CD4-positive, CD25-positive, alpha-beta regulatory T cell (primary cell): ENCODE results near the gene AEBP2. TPM values are rescaled to one million over a fixed set of nuclear protein-coding genes. Genes with fewer than 3 reads are reported as not detected.
A peak's percentile ranks its signal among the peaks of the same experiment; 100 is the strongest.
"Not testable (repeated sequence)": the region's sequence is repeated elsewhere in the genome, so short reads cannot be mapped to it uniquely, and the experiment has no call there.

ENCODE experiments used
- ATAC-seq, 2 donors: fragments of 150-1000 bp; cut with Tn5 transposase; one replicate each; pipeline ENCODE4 v1.10.0; 2021; ENCODE audit warnings: low read depth in 2 of 2, moderate number of reproducible peaks in 2 of 2, moderate library complexity in 1 of 2
- DNase-seq, 3 donors: peaks; one replicate each; pipeline versions ENCODE4 v3.0.0 to v3.0.0-alpha.2; 2012 to 2022; ENCODE audit warnings: mixed read lengths in 1 of 3
- H3K27ac ChIP-seq: one replicate; pipeline ENCODE4 v1.7.0; 2013; ENCODE audit warnings: mild to moderate bottlenecking, low read length; ENCODE audit not compliant: insufficient read depth, poor library complexity, severe bottlenecking
- H3K27me3 ChIP-seq: one replicate; pipeline ENCODE4 v1.7.0; 2013; ENCODE audit warnings: low read length; ENCODE audit not compliant: control insufficient read depth, insufficient read depth
- H3K36me3 ChIP-seq: one replicate; pipeline ENCODE4 v1.7.0; 2013; ENCODE audit warnings: mild to moderate bottlenecking, low read length, moderate library complexity; ENCODE audit not compliant: control insufficient read depth, insufficient read depth
- H3K4me1 ChIP-seq: 2 replicates; pipeline ENCODE4 v1.7.0; 2013; ENCODE audit warnings: mild to moderate bottlenecking, low read length; ENCODE audit not compliant: insufficient read depth, control insufficient read depth, poor library complexity, severe bottlenecking
- H3K4me3 ChIP-seq: one replicate; pipeline ENCODE4 v1.7.0; 2013; ENCODE audit warnings: low read depth, mild to moderate bottlenecking, low read length, moderate library complexity
- H3K9me3 ChIP-seq, 2 experiments: 1 replicate in 1 of 2; 2 replicates in 1 of 2; pipeline ENCODE4 v1.7.0; 2013; ENCODE audit warnings: low read length in 2 of 2, mild to moderate bottlenecking in 1 of 2, moderate library complexity in 1 of 2; ENCODE audit not compliant: control insufficient read depth in 2 of 2
- H3K27ac Mint-ChIP-seq, 3 donors: one replicate each; pipeline ENCODE4 v1.8.0; 2020 to 2022; ENCODE audit warnings: mild to moderate bottlenecking in 3 of 3, mixed read lengths in 3 of 3, moderate library complexity in 2 of 3
- H3K27me3 Mint-ChIP-seq: one replicate; pipeline ENCODE4 v1.8.0; 2022; ENCODE audit warnings: mild to moderate bottlenecking, mixed read lengths
- H3K36me3 Mint-ChIP-seq: one replicate; pipeline ENCODE4 v1.8.0; 2020; ENCODE audit warnings: mixed read lengths
- H3K4me1 Mint-ChIP-seq, 4 donors: one replicate each; pipeline ENCODE4 v1.8.0; 2020 to 2022; ENCODE audit warnings: mixed read lengths in 4 of 4, mild to moderate bottlenecking in 1 of 4
- H3K4me3 Mint-ChIP-seq, 4 donors: one replicate each; pipeline ENCODE4 v1.8.0; 2020 to 2022; ENCODE audit warnings: mild to moderate bottlenecking in 4 of 4, mixed read lengths in 4 of 4, moderate library complexity in 3 of 4
- H3K9me3 Mint-ChIP-seq, 7 donors: one replicate each; pipeline ENCODE4 v1.8.0; 2020 to 2022; ENCODE audit warnings: mixed read lengths in 7 of 7, mild to moderate bottlenecking in 3 of 7, moderate library complexity in 2 of 7
- polyA plus RNA-seq, 4 donors: library from polyadenylated mRNA; unstranded; fragments of 300-500 nt; fragmentation: Illumina TruSeq; gene quantifications; one replicate each; pipeline ENCODE4 v1.2.3, GENCODE V29; 2021
- total RNA-seq: library from RNA; stranded (reverse); gene quantifications from one replicate; pipeline ENCODE4 v1.2.3, GENCODE V29; 2022

The AEBP2 gene
- total and polyA plus RNA-seq, 5 donors from 2014 or later: 9.1 to 64.7 (median 11.6) TPM

DNA sequence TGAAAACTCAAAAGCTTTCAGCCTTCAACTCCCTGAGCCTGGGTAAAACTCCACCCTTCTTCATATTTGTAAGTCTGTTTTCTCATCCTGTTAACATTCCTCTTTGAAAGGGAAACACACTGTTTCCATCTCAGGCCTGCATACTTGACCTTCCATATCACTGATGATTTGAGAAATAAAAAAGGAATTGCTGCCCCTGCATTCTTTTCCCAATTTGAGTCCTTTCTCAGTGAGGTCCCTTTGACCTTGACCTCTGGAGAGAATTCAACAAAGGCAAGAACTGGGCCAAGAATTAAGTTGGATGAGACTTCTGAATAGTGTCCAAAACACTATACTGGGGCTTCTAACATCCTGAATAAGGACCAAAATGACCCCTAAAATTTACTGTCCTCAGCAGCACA is 108.0 kb downstream of the AEBP2 start:
- H3K4me3 Mint-ChIP-seq: no peak overlapping the region
- H3K27ac Mint-ChIP-seq: no peak overlapping the region
- H3K36me3 Mint-ChIP-seq: peaks cover 8% of the 10 kb centered on the region
- H3K9me3 Mint-ChIP-seq: no peaks in the 10 kb centered on the region
- no peaks in the 10 kb centered on the region for H3K27me3 Mint-ChIP-seq
- H3K36me3 ChIP-seq: no peaks in the 10 kb centered on the region
- H3K4me3 ChIP-seq: no peak overlapping the region
- DNase-seq (no peak), ATAC-seq (no peak)
- H3K4me1 Mint-ChIP-seq: peaks cover 0 to 10% (median 3%) of the 10 kb centered on the region in 4 donors
- H3K27me3 ChIP-seq: no peaks in the 10 kb centered on the region
- H3K4me1 ChIP-seq: peaks cover 3% of the 10 kb centered on the region
- H3K9me3 ChIP-seq: no peaks in the 10 kb centered on the region
- H3K27ac ChIP-seq: no peak overlapping the region

DNA sequence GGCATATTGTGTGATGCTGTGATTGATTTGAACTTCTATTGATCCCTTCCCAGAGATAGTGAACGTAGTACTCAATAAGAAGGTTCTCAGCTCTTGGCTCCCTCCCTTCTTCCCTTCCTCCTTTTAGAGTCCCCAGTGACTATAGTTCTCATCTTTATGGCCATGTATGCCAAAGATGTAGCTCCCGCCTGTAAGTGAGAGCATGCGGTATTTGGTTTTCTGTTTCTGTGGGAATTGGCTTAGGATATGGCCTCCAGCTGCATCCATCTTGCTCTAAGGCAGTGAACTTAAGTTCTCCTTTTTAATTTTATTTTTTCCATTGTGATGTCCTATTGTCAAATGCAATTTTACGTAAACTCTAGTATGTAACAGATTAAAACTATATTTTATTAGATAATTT is 109.5 kb downstream of the AEBP2 start:
- H3K36me3 Mint-ChIP-seq: peaks cover 14% of the 10 kb centered on the region
- no peak overlapping the region for H3K4me3 Mint-ChIP-seq
- H3K27me3 Mint-ChIP-seq: no peaks in the 10 kb centered on the region
- H3K27ac ChIP-seq: no peak overlapping the region
- H3K27me3 ChIP-seq: no peaks in the 10 kb centered on the region
- DNase-seq: no peak
- no peak for ATAC-seq
- H3K4me3 ChIP-seq: no peak overlapping the region
- peaks cover 0 to 16% (median 10%) of the 10 kb centered on the region in 4 donors for H3K4me1 Mint-ChIP-seq
- no peaks in the 10 kb centered on the region for H3K9me3 Mint-ChIP-seq
- H3K27ac Mint-ChIP-seq: no peak overlapping the region
- H3K4me1 ChIP-seq: peaks cover 3% of the 10 kb centered on the region
- no peaks in the 10 kb centered on the region for H3K36me3 ChIP-seq
- no peaks in the 10 kb centered on the region for H3K9me3 ChIP-seq

DNA sequence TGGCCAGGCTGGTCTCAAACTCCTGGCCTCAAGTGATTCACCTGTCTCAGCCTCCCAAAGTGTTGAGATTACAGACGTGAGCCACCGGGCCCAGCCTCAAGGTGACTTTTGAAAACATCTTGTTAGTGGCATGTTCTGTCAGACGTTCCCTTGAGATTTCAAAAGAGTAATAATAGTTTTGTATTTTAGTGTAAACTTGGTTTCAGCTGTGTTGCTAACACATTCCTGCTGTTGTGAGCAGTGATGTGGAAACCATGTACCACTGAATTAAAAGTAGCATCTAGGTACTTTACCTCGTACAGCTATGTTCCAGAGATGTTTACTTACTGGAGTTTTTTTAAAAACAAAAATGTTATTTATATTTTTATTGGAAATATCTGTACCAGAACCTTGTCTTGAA is 111.3 kb downstream of the AEBP2 start:
- H3K4me1 ChIP-seq: peaks cover 3% of the 10 kb centered on the region
- ATAC-seq (no peak), DNase-seq (no peak)
- H3K4me3 ChIP-seq: no peak overlapping the region
- Mint-ChIP-seq H3K27me3 (no peaks in the 10 kb centered on the region), H3K27ac (no peak overlapping the region), H3K4me1 (peaks cover 0 to 21% (median 10%) of the 10 kb centered on the region in 4 donors), H3K36me3 (peaks cover 16% of the 10 kb centered on the region), H3K9me3 (peaks cover 0 to 1% (median 0%) of the 10 kb centered on the region in 7 donors), H3K4me3 (no peak overlapping the region)
- H3K27me3 ChIP-seq: no peaks in the 10 kb centered on the region
- H3K27ac ChIP-seq: no peak overlapping the region
- H3K36me3 ChIP-seq: no peaks in the 10 kb centered on the region
- no peaks in the 10 kb centered on the region for H3K9me3 ChIP-seq

DNA sequence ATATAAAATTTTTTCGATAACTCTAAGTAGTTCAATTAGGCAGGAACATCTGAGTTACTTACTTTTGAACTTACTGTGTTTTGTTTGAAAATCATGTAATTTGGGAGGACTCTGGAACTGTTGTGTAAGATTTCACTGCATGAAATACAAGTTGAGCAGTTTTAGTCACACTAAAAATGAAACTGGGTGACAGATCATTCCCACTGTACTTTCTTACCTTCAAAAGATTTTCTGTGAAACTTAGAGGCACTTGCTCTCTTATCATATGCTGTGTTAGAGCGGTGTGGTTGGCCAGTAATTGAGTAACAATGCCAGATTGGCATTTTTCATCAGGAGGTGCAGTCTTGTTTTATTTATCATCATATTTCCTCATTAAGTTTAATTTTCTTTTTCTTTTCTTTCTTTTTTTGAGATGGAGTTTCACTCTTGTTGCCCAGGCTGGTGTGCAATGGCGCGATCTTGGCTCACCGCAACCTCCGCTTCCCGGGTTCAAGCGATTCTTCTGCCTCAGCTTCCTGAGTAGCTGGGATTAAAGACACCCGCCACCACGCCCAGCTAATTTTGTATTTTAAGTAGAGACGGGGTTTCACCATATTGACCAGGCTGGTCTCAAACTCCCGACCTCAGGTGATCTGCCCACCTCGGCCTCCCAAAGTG is 113.3 kb downstream of the AEBP2 start:
- not testable (repeated sequence) for H3K27ac ChIP-seq, H3K27me3 ChIP-seq, H3K27me3 Mint-ChIP-seq, ATAC-seq, H3K9me3 Mint-ChIP-seq, H3K4me1 ChIP-seq, H3K9me3 ChIP-seq, H3K36me3 ChIP-seq
- Mint-ChIP-seq H3K4me1 (peaks cover 0 to 21% (median 10%) of the 10 kb centered on the region in 4 donors), H3K36me3 (peaks cover 25% of the 10 kb centered on the region), H3K4me3 (peak overlapping the region; percentile 17 to 82 (median 72)), H3K27ac (peak overlapping the region in 2 of 3 donors; percentile 74 to 78)
- H3K4me3 ChIP-seq: peak overlapping the region; percentile 74
- DNase-seq: peak in 1 of 3 donors; percentile 50

DNA sequence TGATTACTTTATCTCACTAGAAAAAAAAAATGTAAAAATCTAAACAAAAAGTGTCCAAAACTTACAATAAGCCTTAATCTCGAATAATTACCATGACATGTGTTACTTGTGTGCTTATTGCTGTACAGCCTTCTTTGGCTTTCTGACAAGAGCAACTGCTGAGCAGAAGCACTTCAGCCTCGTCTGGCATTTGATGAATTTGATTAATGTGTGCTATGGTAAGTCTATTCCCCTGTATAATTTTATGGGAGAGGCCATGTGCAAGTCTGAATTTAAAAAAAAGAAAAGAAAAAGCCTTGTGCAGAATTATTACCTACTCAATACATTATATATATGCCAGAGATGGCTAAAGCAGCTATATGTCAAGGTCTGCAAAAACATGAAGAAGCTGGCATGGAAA is 113.9 kb downstream of the AEBP2 start:
- Mint-ChIP-seq H3K9me3 (peaks cover 0 to 2% (median 0%) of the 10 kb centered on the region in 7 donors), H3K27ac (peak overlapping the region in 1 of 3 donors; percentile 74), H3K27me3 (no peaks in the 10 kb centered on the region), H3K4me1 (peaks cover 0 to 21% (median 10%) of the 10 kb centered on the region in 4 donors), H3K36me3 (peaks cover 31% of the 10 kb centered on the region), H3K4me3 (peak overlapping the region in 2 of 4 donors; percentile 17 to 69)
- Histone ChIP-seq H3K27ac (no peak overlapping the region), H3K27me3 (no peaks in the 10 kb centered on the region), H3K9me3 (no peaks in the 10 kb centered on the region), H3K4me3 (no peak overlapping the region), H3K36me3 (no peaks in the 10 kb centered on the region), H3K4me1 (peaks cover 3% of the 10 kb centered on the region)
- DNase-seq (no peak), ATAC-seq (no peak)

DNA sequence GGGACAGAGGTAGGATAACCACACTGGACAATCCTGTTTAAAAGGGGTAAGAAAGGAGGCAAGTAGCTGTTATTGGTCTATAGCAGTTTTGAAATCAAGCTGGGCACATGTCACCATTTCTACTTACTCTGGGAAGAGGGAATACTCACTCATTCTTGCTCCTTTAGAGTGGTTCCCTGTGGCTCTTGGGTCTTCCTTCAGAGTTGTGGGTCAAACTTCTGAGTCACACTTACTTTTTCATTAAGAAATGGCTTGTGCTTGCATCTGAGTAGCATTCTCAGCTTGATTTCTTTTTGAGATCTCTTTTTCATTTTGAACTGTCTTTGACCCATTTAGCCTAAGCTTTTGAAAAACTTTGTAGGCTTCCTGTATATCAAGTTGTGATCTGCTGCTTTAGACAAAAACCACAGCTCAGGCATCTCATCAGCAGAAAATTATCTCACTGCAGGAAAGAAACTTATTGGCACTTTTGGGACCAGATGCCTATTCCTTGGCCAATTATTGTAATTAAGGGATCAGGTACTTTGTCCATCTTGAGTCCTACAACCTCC is 122.2 kb downstream of the AEBP2 start:
- Mint-ChIP-seq H3K4me3 (no peak overlapping the region), H3K27me3 (no peaks in the 10 kb centered on the region), H3K27ac (no peak overlapping the region), H3K4me1 (peaks cover 0 to 9% (median 4%) of the 10 kb centered on the region in 4 donors), H3K9me3 (peaks cover 0 to 5% (median 1%) of the 10 kb centered on the region in 7 donors), H3K36me3 (peaks cover 38% of the 10 kb centered on the region)
- no peaks in the 10 kb centered on the region for H3K27me3 ChIP-seq
- no peak for ATAC-seq
- H3K27ac ChIP-seq: no peak overlapping the region
- DNase-seq: no peak
- H3K4me1 ChIP-seq: no peaks in the 10 kb centered on the region
- H3K9me3 ChIP-seq: no peaks in the 10 kb centered on the region
- no peak overlapping the region for H3K4me3 ChIP-seq
- H3K36me3 ChIP-seq: peaks cover 3% of the 10 kb centered on the region
